ENCODE data around the gene ATF7.

The ATF7 gene

GRCh38 chr12:53500776-53501614, 125.2 kb downstream of the ATF7 start, which contains the start of gene TARBP2:
Gene TARBP2, plus strand, starts transcription at chr12:53501283. Its CDS starts 126 bp downstream, at chr12:53501409.
- DNase-seq (ENCODE audit: low spot score) = peak; percentile 99

DNA sequence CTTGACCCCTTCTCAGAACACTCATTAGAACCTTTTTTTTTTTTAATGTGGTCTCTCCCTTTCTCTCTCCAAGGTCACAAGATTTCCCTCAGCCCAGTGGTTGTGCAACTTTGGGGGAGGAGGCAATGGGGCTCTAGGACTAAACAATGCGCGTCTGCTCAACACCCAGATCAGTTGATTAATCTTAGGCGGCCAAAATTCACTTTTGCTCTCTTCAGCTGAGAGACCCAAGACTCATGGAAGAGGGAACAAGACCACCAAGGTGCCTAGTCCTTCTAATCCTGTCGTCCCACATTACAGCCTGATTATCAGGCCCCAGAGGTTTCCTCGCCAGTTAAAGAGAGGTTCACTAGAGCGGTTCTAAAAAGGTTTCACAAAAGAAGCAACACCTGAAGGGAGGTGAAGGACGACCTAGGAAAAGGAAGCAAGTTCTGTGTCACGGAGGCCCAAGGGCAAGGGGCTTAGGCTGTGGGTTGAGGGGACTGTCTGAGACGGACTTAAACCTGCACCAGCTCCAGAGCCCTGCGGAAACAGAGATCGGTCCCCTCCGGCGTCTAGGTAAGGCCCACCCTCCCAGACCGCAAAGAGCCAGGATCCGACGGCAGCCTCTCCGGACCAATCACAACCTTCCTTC, 125.9 kb downstream of the ATF7 start:
- DNase-seq (ENCODE audit: low spot score) = no peak

- peak; percentile 84 for DNase-seq (ENCODE audit: low spot score)
These were observed 126.7 kb downstream of the ATF7 start, which contains the start of gene MAP3K12 for GRCh38 chr12:53499266-53500141. Gene MAP3K12, minus strand, starts transcription at chr12:53499458. Its CDS starts 12,067 bp downstream, at chr12:53487391.

GRCh38 chr12:53498235-53498630, 127.9 kb downstream of the ATF7 start:
- no peak for DNase-seq (ENCODE audit: low spot score)

DNA sequence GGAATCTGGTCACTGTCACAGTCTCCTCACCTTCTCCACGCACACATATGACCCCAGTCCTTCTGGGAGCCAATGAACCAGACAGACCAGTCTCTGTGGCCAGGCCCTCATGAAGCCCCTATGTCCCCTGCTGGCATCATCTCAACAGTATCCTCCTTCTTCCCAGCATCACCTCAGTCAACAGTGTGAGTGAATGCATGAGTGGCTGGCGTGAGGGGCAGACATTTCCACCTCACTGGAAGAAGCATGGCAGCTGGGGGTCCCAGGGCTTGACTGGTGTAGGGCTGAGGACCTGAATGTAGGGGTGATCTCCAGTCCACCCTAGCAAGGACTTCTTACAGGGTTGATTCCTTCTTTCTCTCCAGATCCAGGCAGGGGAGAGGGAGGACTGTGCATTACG, 128.7 kb downstream of the ATF7 start:
- DNase-seq (ENCODE audit: low spot score) = no peak

- DNase-seq (ENCODE audit: low spot score) = no peak
These were observed 129.5 kb downstream of the ATF7 start for GRCh38 chr12:53496752-53497032.

GRCh38 chr12:53495903-53496751, 130.1 kb downstream of the ATF7 start:
- DNase-seq (ENCODE audit: low spot score) = no peak

GRCh38 chr12:53493610-53494391, 132.4 kb downstream of the ATF7 start:
- DNase-seq (ENCODE audit: low spot score) = no peak

DNA sequence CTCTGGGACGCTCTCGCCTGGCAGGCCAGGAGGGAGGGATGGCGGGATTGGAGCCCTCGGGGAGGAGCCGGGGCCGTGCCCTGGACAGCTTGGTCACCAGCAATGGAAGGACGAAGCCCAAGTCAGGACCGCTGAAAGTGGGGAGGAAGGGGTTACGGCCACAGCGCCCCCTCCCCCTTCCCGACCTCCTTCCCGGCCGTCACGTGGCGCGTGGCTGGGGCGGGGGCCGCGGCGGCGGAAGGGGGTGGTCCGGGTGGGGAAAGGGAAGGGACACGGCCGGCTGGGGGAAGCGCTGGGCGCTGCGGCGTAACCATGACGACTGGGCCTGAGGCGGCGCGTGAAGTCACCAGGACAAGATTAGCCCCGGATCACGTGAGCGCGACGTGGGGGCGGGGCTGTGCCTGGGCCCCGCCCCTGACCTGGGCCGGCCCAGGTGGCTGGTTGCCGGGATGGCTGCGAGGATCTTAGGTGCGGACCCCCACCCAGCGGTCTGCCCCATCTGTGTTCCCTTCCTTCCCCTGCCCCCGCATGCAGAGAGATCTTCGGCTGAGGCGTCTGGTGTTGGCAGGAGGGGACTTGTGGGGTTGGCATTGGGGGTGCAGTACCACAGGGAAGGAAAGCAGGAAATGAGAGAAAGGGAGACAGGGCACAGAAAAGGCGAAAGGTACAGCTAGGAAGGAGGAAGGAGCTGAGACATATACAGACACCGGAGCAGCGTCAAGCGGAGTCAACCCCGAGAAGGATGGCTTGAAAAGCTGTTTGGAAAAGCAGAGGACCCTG, 133.2 kb downstream of the ATF7 start:
- DNase-seq (ENCODE audit: low spot score) = peak; percentile 98

- no peak for DNase-seq (ENCODE audit: low spot score)
These were observed 134.0 kb downstream of the ATF7 start for GRCh38 chr12:53492188-53492587.

GRCh38 chr12:53489242-53489864, 136.8 kb downstream of the ATF7 start:
- DNase-seq (ENCODE audit: low spot score) = no peak

DNA sequence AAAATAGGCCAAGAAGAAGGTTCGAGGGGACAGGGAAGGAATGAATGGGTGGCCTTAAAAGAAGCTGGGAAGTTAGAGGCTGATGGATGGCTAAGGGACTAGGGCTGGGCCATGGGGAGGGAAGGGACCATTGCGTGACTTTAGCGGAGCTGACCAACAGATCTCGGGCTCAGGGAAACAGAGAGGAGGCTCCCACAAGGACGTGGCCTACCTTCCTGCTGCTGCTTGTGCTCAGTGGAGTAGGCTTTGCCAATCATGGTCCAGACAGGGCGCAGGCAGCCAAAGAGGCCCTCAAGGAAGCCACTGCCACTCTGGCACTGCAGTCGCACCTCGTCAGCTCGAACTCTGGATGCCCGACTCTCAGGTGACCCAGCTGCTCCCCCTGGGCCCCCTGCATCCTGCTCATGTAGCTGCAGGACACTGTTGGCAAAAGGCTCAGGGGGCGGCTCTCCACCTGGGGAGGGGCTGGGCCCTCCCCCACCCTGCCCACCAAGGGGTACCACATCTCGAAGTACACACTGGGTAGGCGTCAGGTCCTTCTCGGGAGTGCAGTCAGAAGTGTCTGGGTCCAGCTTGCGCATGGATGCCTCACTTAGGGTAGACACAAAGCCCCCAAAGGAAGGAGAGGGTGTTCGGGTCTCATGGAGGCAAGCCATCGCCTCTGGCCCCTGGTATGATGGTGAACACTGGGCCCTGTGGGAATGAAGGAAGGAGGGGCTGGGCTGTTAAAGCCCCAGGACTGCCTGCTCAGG, 139.3 kb downstream of the ATF7 start:
- DNase-seq (ENCODE audit: low spot score) = no peak

DNA sequence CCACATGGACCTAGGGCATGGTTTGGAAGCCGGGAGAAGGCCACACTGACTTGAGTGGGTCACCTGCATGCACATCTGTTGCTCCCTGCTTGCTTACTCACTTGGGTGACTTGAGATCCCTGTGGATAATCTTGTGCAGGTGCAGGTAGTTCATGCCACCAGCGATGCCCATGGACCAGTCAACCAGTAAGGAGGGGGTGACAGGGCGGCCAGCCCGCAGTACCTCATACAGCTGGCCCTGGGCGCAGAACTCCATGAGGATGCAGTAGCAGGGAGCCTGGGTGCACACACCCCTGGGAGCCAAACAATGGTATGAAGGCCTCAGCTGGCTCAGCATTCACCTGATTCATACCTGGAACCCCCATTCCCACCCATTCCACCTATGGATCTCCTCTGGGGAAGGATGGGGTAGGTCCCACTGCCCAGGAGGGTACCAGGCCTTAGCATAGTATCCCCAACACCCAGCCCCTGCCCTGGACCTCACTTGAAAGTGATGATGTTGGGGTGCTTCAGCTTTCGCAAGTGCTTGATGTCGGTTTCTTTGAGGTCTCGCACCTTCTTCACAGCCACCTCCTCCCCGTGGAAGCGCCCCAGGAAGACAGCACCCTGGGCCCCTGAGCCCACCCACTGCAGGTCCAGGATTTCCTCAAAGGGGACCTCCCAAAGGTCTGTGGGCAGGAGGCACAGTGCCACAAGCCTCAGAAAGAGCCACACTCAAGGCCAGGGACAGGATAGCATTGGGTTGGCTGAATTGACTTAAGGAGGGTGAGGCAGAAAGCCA, 140.0 kb downstream of the ATF7 start:
- no peak for DNase-seq (ENCODE audit: low spot score)

- no peak for DNase-seq (ENCODE audit: low spot score)
These were observed 141.3 kb downstream of the ATF7 start for GRCh38 chr12:53484686-53485575.

DNA sequence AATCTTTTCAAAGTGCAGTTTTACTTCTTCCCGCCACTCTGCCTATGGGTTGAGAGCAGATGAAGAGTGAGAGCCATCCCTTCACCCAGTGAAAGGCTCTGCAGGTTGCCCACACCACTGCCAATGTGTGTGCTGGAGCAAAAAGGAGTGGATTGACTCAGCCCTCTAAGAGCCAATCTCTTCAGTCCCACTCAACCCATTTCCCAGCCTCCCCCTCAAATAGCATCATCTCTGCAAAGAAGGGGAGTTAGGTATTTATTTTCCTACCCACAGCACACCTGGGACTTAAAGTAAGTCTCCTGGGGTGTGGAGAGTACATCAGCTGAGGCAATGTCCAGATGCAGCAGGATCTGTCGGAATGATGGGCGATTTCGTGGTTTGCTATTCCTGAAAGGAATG, 142.2 kb downstream of the ATF7 start:
- DNase-seq (ENCODE audit: low spot score) = no peak

DNA sequence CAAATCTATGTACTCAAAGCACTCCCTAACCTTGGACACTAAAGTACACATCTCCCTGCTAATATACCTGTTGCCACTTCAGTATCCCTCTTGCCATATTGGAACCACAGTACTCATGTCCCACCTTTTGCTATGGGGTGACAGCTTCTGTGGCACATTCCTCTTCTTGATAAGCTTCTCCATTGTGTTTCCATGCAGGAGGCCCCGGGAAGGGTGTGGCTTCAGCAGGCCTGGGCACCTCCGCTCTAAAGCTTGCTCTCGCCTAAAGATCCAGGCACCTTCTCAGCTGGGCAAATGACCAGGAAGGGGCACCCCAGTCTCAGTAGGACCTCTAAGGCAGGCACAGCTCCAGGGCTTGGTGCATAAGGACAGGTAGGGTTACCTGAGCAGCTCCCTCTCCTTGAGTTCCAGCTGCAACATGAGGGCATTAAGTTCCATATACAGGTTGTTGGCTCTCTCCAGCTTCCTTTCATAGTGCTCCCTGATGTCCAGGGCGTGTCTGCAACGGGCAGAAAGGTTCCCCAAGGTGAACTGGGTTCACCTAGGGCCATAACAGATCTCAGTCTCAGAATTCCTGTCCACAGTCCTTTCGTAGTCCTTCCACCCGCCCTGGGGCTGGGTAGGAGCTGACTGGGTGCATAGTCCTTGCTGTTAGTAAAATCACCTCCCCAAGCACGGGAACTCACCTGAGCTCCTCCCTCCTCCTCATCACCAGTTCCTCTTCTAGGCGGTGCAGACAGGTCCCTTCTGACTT, 142.8 kb downstream of the ATF7 start:
- DNase-seq (ENCODE audit: low spot score) = no peak

Measured in left forelimb (tissue), 1 donor.